Fibroblast of lung (primary cell): ENCODE results near the gene SH2D6. TPM values are rescaled to one million over a fixed set of nuclear protein-coding genes. Genes with fewer than 3 reads are reported as not detected.
A peak's percentile ranks its signal among the peaks of the same experiment; 100 is the strongest.

Experiments
- DNase-seq, 2 donors: peaks; one replicate each; pipeline versions ENCODE4 v3.0.0 to v3.0.0-alpha.2; 2010; ENCODE audit warnings: low read depth in 2 of 2
- H2AFZ ChIP-seq: 2 replicates; pipeline ENCODE4 v1.5.1; 2012; ENCODE audit warnings: low read length, control low read depth, inconsistent platforms
- H3K27ac ChIP-seq: 2 replicates; pipeline ENCODE4 v1.5.1; 2011; ENCODE audit warnings: low read length, control low read depth; ENCODE audit not compliant: insufficient read depth
- H3K27me3 ChIP-seq: 2 replicates; pipeline ENCODE4 v1.5.1; 2011; ENCODE audit warnings: mild to moderate bottlenecking, low read length; ENCODE audit not compliant: control insufficient read depth, insufficient read depth
- H3K36me3 ChIP-seq: 2 replicates; pipeline ENCODE4 v1.5.1; 2011; ENCODE audit warnings: low read length; ENCODE audit not compliant: control insufficient read depth, insufficient read depth
- H3K4me1 ChIP-seq: 2 replicates; pipeline ENCODE4 v1.5.1; 2011; ENCODE audit warnings: low read length; ENCODE audit not compliant: control insufficient read depth, insufficient read depth; ENCODE audit errors: extremely low read depth
- H3K4me2 ChIP-seq: 2 replicates; pipeline ENCODE4 v1.5.1; 2011; ENCODE audit warnings: low read length, control low read depth; ENCODE audit not compliant: insufficient read depth; ENCODE audit errors: extremely low read depth
- H3K4me3 ChIP-seq, 4 experiments: fragments of 200-600 bp in 1 of 4; sonication (generic) in 1 of 4; replicated peaks in 1 of 4; 2 replicates each; pipeline ENCODE4 v1.5.1; 2011 to 2016; ENCODE audit warnings: low read length in 4 of 4, low read depth in 3 of 4, mild to moderate bottlenecking in 3 of 4, control low read depth in 2 of 4, inconsistent platforms in 1 of 4, mixed read lengths in 1 of 4; ENCODE audit not compliant: insufficient read depth in 1 of 4; ENCODE audit errors: control extremely low read depth in 1 of 4
- H3K79me2 ChIP-seq: 2 replicates; pipeline ENCODE4 v1.5.1; 2012; ENCODE audit warnings: mild to moderate bottlenecking, low read length, inconsistent platforms; ENCODE audit not compliant: control insufficient read depth, insufficient read depth
- H3K9ac ChIP-seq: 2 replicates; pipeline ENCODE4 v1.5.1; 2011; ENCODE audit warnings: mild to moderate bottlenecking, low read length, control low read depth; ENCODE audit not compliant: insufficient read depth
- H3K9me3 ChIP-seq: 2 replicates; pipeline ENCODE4 v1.5.1; 2012; ENCODE audit warnings: low read depth, low read length; ENCODE audit not compliant: control insufficient read depth, insufficient read depth
- H4K20me1 ChIP-seq: 2 replicates; pipeline ENCODE4 v1.5.1; 2011; ENCODE audit warnings: low read length; ENCODE audit not compliant: control insufficient read depth, insufficient read depth; ENCODE audit errors: extremely low read depth
- CTCF ChIP-seq, 2 donors: IDR thresholded peaks in 1 of 2; conservative IDR thresholded peaks in 1 of 2; 1 replicate in 1 of 2; 2 replicates in 1 of 2; pipeline ENCODE4 v1.5.1; 2011 to 2012; ENCODE audit warnings: low read length in 2 of 2, control low read depth in 1 of 2, inconsistent platforms in 1 of 2, low read depth in 1 of 2, mild to moderate bottlenecking in 1 of 2
- EZH2 ChIP-seq: IDR thresholded peaks from 2 replicates; pipeline ENCODE4 v1.5.1; 2012; ENCODE audit warnings: low read length, control low read depth, mild to moderate bottlenecking; ENCODE audit errors: missing control alignments
- polyA plus RNA-seq, 2 donors: library from polyadenylated mRNA; depleted of rRNA in 1 of 2; stranded (reverse) in 1 of 2; unstranded in 1 of 2; fragments of >200 nt; gene quantifications; 2 replicates each; pipeline ENCODE4 v1.2.1, GENCODE V29; 2011 to 2012; ENCODE audit warnings: missing spikeins in 1 of 2
- total RNA-seq: library from RNA; depleted of rRNA; stranded (reverse); fragments of >200 nt; gene quantifications from 2 replicates; pipeline ENCODE4 v1.2.1, GENCODE V29; 2014

Gene SH2D6
- total and polyA plus RNA-seq, 2 donors (not counting 1 experiment from before 2014, with no cell fraction given) = 0.16 to 2.1 TPM

GRCh38 chr2:85457877-85458316 lies 39.4 kb downstream of the SH2D6 start:
- Histone ChIP-seq H3K9ac (no peak overlapping the region), H4K20me1 (no peaks in the 10 kb centered on the region), H3K4me1 (no peaks in the 10 kb centered on the region), H3K27ac (no peak overlapping the region), H3K27me3 (no peaks in the 10 kb centered on the region), H3K9me3 (no peaks in the 10 kb centered on the region), H2AFZ (no peak overlapping the region), H3K4me2 (no peak overlapping the region), H3K4me3 (no peak overlapping the region), H3K36me3 (no peaks in the 10 kb centered on the region), H3K79me2 (no peaks in the 10 kb centered on the region)
- peak in 1 of 2 donors; percentile 63 for DNase-seq
- TF ChIP-seq CTCF (conservative IDR thresholded peaks at IDR 0.05 in 1 of 2, IDR thresholded peaks at IDR 0.05 in 1 of 2; ENCODE audit: low read depth in 1 of 2, low read length in 2 of 2) (no peak), EZH2 (no peak)

GRCh38 chr2:85458601-85459563 lies 40.4 kb downstream of the SH2D6 start:
- Histone ChIP-seq H3K27ac (no peak overlapping the region), H3K9me3 (no peaks in the 10 kb centered on the region), H3K9ac (no peak overlapping the region), H3K36me3 (no peaks in the 10 kb centered on the region), H4K20me1 (no peaks in the 10 kb centered on the region), H3K4me3 (no peak overlapping the region), H2AFZ (no peak overlapping the region), H3K79me2 (no peaks in the 10 kb centered on the region), H3K27me3 (no peaks in the 10 kb centered on the region), H3K4me2 (no peak overlapping the region), H3K4me1 (no peaks in the 10 kb centered on the region)
- TF ChIP-seq CTCF (conservative IDR thresholded peaks at IDR 0.05 in 1 of 2, IDR thresholded peaks at IDR 0.05 in 1 of 2; ENCODE audit: low read depth in 1 of 2, low read length in 2 of 2) = no peak
- TF ChIP-seq EZH2 = no peak
- DNase-seq = peak in 1 of 2 donors; percentile 29

- H3K79me2 ChIP-seq = no peaks in the 10 kb centered on the region
- no peaks in the 10 kb centered on the region for H3K9me3 ChIP-seq
- DNase-seq = no peak
- no peaks in the 10 kb centered on the region for H3K36me3 ChIP-seq
- H3K27me3 ChIP-seq = no peaks in the 10 kb centered on the region
- no peak overlapping the region for H3K4me3 ChIP-seq
- H3K4me1 ChIP-seq = no peaks in the 10 kb centered on the region
- no peak overlapping the region for H3K4me2 ChIP-seq
- H3K27ac ChIP-seq = no peak overlapping the region
- TF ChIP-seq EZH2 = no peak
- TF ChIP-seq CTCF (conservative IDR thresholded peaks at IDR 0.05 in 1 of 2, IDR thresholded peaks at IDR 0.05 in 1 of 2; ENCODE audit: low read depth in 1 of 2, low read length in 2 of 2) = no peak
- no peak overlapping the region for H2AFZ ChIP-seq
- H4K20me1 ChIP-seq = no peaks in the 10 kb centered on the region
- no peak overlapping the region for H3K9ac ChIP-seq
Measured at GRCh38 chr2:85459771-85460170, 41.3 kb downstream of the SH2D6 start.
